T-helper 2 cell (primary cell): ENCODE results near the gene RHBG.

Experiments
- DNase-seq, 5 experiments: peaks; one replicate each; pipeline versions ENCODE4 v3.0.0 to v3.0.0-alpha.2; 2012 to 2022

Gene RHBG

GRCh38 chr1:156409439-156409838, 40.4 kb downstream of the RHBG start:
- DNase-seq: no peak

GRCh38 chr1:156410238-156410637, 41.2 kb downstream of the RHBG start:
- DNase-seq: no peak

- no peak for DNase-seq
These were observed 41.7 kb downstream of the RHBG start for GRCh38 chr1:156410740-156411139.

GRCh38 chr1:156412653-156413321, 43.8 kb downstream of the RHBG start:
- no peak for DNase-seq

GRCh38 chr1:156413391-156414246, 44.6 kb downstream of the RHBG start:
- DNase-seq: no peak

- DNase-seq: no peak
These were observed 45.6 kb downstream of the RHBG start for GRCh38 chr1:156414461-156415064.

GRCh38 chr1:156416993-156417392, 48.0 kb downstream of the RHBG start:
- DNase-seq: no peak

- no peak for DNase-seq
These were observed 48.5 kb downstream of the RHBG start for GRCh38 chr1:156417401-156418020.

- DNase-seq: no peak
These were observed 49.5 kb downstream of the RHBG start for GRCh38 chr1:156418416-156419070.

- peak in 1 of 5 experiments; percentile 20 for DNase-seq
These were observed 50.8 kb downstream of the RHBG start for GRCh38 chr1:156419854-156420204.

- DNase-seq: peak; percentile 25 to 78 (median 39)
These were observed 51.4 kb downstream of the RHBG start for GRCh38 chr1:156420205-156421061.

GRCh38 chr1:156421062-156421938, 52.3 kb downstream of the RHBG start:
- DNase-seq: peak; percentile 29 to 80 (median 52)

GRCh38 chr1:156421939-156422601, 53.1 kb downstream of the RHBG start:
- no peak for DNase-seq

- DNase-seq: no peak
These were observed 53.6 kb downstream of the RHBG start for GRCh38 chr1:156422602-156423091.

- no peak for DNase-seq
These were observed 54.7 kb downstream of the RHBG start for GRCh38 chr1:156423422-156424352.

- DNase-seq: no peak
These were observed 55.9 kb downstream of the RHBG start for GRCh38 chr1:156424806-156425432.

- DNase-seq: no peak
These were observed 56.9 kb downstream of the RHBG start for GRCh38 chr1:156425943-156426342.

- no peak for DNase-seq
These were observed 58.9 kb downstream of the RHBG start for GRCh38 chr1:156427957-156428356.
